IPS-15b (cell line): ENCODE measurements around the gene HEPACAM.

Experiments
- H3K27me3 ChIP-seq: one replicate; pipeline ENCODE4 v1.6.1; 2013; ENCODE audit warnings: low read length; ENCODE audit not compliant: control insufficient read depth, insufficient read depth
- H3K36me3 ChIP-seq: one replicate; pipeline ENCODE4 v1.6.1; 2013; ENCODE audit warnings: low read length; ENCODE audit not compliant: control insufficient read depth, insufficient read depth
- H3K4me1 ChIP-seq: one replicate; pipeline ENCODE4 v1.6.1; 2013; ENCODE audit warnings: mild to moderate bottlenecking, low read length; ENCODE audit not compliant: control insufficient read depth, insufficient read depth
- H3K4me3 ChIP-seq: one replicate; pipeline ENCODE4 v1.5.1; 2013; ENCODE audit warnings: low read depth, low read length
- H3K9ac ChIP-seq: one replicate; pipeline ENCODE4 v1.6.1; 2013; ENCODE audit warnings: low read depth, mild to moderate bottlenecking, low read length
- H3K9me3 ChIP-seq: one replicate; pipeline ENCODE4 v1.6.1; 2013; ENCODE audit warnings: mild to moderate bottlenecking, low read length; ENCODE audit not compliant: control insufficient read depth, insufficient read depth

Gene HEPACAM

GRCh38 chr11:124941703-124942102 lies 5.9 kb upstream of the HEPACAM start:
- Histone ChIP-seq H3K9ac (no peak overlapping the region), H3K9me3 (no peaks in the 10 kb centered on the region), H3K4me1 (no peaks in the 10 kb centered on the region), H3K36me3 (no peaks in the 10 kb centered on the region), H3K27me3 (peaks cover 10% of the 10 kb centered on the region), H3K4me3 (no peak overlapping the region)

- Histone ChIP-seq H3K4me1 (no peaks in the 10 kb centered on the region), H3K9me3 (no peaks in the 10 kb centered on the region), H3K4me3 (no peak overlapping the region), H3K9ac (no peak overlapping the region), H3K36me3 (no peaks in the 10 kb centered on the region), H3K27me3 (peaks cover 18% of the 10 kb centered on the region)
These were observed 3.1 kb upstream of the HEPACAM start for GRCh38 chr11:124938970-124939369.

DNA sequence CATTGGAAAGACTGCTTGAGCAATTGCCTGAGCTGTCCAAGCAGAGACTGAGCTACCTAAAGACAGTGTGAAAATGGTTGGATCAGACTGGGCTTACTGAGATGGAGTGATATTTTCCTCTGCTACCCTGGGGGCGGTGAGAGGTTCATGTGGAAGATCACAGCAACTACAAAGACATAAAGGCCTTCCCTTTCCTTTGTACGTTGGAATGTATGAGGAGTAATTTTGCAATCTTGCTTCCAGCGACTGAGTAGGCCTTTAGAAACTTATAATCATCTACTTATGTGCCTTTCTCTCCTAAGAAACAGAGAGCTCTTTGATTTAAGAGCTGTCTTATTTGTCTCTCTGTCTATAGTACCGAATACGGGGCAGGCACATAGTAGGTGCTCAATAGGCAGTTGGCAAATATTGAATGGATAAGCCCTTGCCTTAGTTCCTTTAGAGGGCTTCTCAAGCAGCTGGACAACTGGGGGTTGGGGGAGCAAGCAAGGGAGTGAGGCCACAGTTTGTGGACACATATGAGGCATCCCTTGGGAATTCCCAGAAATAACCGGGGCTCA lies 2.4 kb upstream of the HEPACAM start:
- Histone ChIP-seq H3K9me3 (no peaks in the 10 kb centered on the region), H3K4me1 (no peaks in the 10 kb centered on the region), H3K4me3 (no peak overlapping the region), H3K27me3 (peaks cover 18% of the 10 kb centered on the region), H3K36me3 (no peaks in the 10 kb centered on the region), H3K9ac (no peak overlapping the region)

- H3K4me1 ChIP-seq = no peaks in the 10 kb centered on the region
These were observed 1.6 kb upstream of the HEPACAM start for GRCh38 chr11:124937336-124937935.

DNA sequence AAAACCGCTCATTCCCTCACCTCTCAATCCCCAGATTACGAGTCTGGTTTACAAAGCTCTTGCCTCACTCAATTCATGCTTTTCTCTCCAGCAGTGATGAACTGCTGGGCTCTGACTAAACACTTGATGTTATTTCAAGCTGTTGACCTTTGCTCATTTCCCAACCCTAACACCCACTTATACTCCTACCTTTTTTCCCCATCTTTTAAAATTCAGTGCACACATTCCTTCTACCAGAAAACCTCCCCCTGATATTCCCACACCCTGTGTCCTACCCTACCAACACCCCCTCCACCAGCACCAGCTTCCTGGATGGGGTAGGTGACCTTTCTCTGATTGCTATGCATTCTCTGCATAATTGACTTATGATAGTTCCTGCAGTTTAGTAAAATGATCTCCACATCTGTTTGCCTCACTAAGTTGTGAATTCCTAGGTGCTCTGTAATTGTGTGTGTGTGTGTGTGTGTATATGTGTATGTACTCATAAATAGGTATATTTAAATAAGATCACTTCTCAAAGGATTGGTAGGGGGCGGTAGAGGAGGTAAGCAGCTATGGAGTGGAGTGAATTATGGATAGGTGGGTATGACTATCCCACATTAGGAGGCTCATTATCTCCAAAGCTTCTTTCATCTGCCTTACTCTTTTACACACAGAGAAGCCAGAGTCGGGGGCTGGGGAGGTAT lies 842 bp downstream of the HEPACAM start:
- Histone ChIP-seq H3K9me3 (no peaks in the 10 kb centered on the region), H3K9ac (no peak overlapping the region), H3K27me3 (peaks cover 19% of the 10 kb centered on the region), H3K36me3 (no peaks in the 10 kb centered on the region), H3K4me3 (no peak overlapping the region), H3K4me1 (no peaks in the 10 kb centered on the region)

More at GRCh38 chr11:124937336-124937935, 1.6 kb upstream of the HEPACAM start:
- Histone ChIP-seq H3K4me3 (no peak overlapping the region), H3K27me3 (peaks cover 18% of the 10 kb centered on the region), H3K9ac (no peak overlapping the region), H3K36me3 (no peaks in the 10 kb centered on the region), H3K9me3 (no peaks in the 10 kb centered on the region)

DNA sequence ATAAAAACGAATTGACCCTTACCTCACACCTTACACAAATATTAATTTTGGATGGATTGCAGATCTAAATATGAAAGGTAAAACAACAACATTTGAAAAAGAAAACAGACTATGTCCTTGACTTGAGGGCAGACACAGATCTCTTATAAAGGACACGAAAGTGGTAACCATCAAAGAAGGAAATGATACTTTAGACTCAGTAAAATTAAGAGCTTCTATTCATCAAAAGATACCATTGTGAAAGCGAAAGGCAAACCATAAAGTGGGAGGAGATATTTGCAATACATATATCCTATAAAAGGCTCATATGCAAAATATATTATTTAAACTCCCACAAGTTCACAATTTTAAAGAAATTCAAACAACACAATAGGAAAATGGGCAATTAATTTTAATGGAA lies 5.0 kb downstream of the HEPACAM start:
- H3K9ac ChIP-seq = no peak overlapping the region
- no peaks in the 10 kb centered on the region for H3K4me1 ChIP-seq
- no peaks in the 10 kb centered on the region for H3K9me3 ChIP-seq
- H3K27me3 ChIP-seq = peaks cover 4% of the 10 kb centered on the region
- H3K4me3 ChIP-seq = no peak overlapping the region
- H3K36me3 ChIP-seq = no peaks in the 10 kb centered on the region

DNA sequence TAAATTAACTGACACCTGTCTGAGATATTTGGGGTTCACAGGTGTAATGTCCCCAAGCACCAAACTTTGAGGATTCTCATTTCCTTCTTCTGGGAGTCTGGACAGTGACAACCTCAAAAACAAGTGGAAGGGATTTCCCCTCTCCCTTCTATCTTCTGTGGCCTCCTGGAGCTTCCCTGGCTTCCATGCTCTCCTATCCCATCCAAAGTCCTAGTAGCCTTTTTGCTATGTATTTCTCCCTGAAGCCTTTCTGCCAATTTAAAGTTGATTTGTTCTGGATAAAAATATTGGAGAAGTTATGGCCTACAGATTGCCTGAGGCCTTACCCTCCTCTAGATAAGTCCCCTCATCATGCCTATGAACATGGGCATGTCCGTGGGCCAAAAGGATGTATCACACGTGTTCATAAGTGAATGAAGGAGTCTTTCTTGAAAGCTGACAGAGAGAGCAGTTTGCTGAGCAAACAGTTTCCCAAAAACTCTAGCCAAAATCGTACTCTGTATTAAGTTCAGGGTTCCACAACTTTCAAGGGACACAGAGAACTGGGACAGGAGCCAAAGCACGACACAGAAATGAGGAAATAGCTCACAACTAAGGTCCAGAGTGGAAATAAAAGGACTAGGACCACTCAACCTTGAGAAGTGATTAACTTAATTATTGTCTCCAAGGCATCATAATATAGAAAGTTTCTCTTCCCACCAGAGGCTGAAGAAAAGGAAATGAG lies 6.7 kb downstream of the HEPACAM start:
- no peak overlapping the region for H3K9ac ChIP-seq
- H3K4me1 ChIP-seq = no peaks in the 10 kb centered on the region
- H3K36me3 ChIP-seq = no peaks in the 10 kb centered on the region
- no peak overlapping the region for H3K4me3 ChIP-seq
- no peaks in the 10 kb centered on the region for H3K9me3 ChIP-seq
- H3K27me3 ChIP-seq = peaks cover 8% of the 10 kb centered on the region

DNA sequence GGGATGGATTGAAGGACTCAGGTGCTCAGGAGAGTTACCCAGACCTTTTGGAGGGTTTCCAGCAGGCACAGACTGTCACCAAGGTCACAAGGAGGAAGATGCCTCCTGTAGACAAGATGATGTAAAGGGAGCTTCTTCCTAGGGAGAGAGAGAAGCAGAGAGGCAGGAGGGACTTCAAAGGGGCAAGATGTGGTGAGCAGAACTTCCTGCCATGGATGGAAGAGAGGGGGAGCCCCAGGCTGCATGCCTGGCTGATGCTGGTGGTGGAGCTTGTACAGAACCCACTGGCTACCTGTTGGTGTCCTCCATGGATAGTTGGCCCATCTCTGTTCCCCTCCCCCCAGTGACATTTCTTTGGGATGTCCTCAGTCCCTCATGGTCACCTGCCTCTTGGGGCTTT lies 12.6 kb downstream of the HEPACAM start:
- H3K27me3 ChIP-seq = peaks cover 59% of the 10 kb centered on the region
- no peaks in the 10 kb centered on the region for H3K36me3 ChIP-seq

GRCh38 chr11:124922831-124923230 lies 13.0 kb downstream of the HEPACAM start:
- Histone ChIP-seq H3K4me3 (no peak overlapping the region), H3K27me3 (peaks cover 63% of the 10 kb centered on the region), H3K9ac (no peak overlapping the region), H3K4me1 (peaks cover 3% of the 10 kb centered on the region), H3K9me3 (no peaks in the 10 kb centered on the region), H3K36me3 (no peaks in the 10 kb centered on the region)

More for the DNA sequence above, 12.6 kb downstream of the HEPACAM start:
- Histone ChIP-seq H3K9me3 (no peaks in the 10 kb centered on the region), H3K9ac (no peak overlapping the region), H3K4me3 (no peak overlapping the region), H3K4me1 (peaks cover 3% of the 10 kb centered on the region)

DNA sequence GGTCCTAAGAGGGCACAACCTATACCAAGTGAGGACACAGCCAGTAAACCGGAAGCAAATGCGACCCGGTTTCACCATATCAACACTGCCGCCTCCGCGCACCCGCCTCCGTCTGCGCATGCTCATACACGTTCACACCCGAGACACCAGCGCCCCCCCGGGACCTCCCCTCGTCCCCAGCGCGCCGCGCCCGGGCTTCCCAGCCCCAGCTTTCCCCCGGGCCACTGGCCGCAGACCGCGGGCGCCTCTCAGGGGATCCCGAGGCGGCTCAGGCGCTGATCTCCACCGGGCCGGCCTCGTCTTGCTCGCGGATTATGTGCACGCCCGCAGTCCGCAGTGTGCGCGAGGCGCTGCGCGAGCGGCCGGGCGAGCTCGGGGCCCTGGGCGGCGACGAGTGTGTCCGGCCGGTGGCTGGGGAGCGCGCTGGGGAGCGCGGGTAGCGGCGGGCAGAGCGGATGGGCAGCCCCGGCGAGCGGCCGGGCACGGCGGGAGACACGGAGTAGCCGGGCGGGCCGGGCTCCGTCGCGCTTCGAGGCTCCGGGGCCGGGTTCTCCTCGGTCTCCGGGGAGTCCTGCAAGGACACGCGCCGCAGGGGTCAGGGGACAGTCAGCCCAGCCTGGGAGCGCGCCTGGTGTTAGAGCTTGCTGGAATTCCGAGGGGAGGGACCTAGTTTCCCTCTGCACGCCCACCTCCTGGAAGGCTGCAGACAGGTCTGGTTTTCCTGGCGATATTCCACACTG lies 14.8 kb downstream of the HEPACAM start:
- Histone ChIP-seq H3K9me3 (no peaks in the 10 kb centered on the region), H3K4me3 (peak overlapping the region; percentile 45), H3K9ac (no peak overlapping the region), H3K36me3 (no peaks in the 10 kb centered on the region), H3K4me1 (peaks cover 3% of the 10 kb centered on the region), H3K27me3 (peaks cover 72% of the 10 kb centered on the region)

DNA sequence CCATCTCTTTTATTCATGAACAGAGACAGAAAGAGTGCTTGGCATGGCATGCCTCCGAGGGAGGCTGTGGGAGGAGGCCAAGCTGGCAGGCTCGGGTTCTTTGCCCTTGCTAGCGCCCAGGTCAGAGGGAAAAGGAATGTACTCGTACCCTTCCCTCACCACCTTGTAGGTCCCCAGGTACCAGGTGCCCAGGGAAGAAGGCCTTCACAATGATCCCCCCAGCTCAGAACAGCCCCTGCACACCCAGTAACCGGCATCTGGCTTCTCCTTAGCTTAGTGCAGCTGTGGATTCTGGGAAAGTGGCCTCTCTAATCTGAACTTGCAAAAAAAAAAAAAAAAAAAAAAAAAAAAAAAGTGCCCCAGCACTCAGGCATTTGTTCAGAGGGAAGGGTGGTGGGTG lies 15.5 kb downstream of the HEPACAM start:
- H3K36me3 ChIP-seq = no peaks in the 10 kb centered on the region
- H3K9ac ChIP-seq = no peak overlapping the region
- H3K4me1 ChIP-seq = peaks cover 3% of the 10 kb centered on the region
- H3K9me3 ChIP-seq = no peaks in the 10 kb centered on the region
- peak overlapping the region; percentile 45 for H3K4me3 ChIP-seq
- peaks cover 72% of the 10 kb centered on the region for H3K27me3 ChIP-seq
